Suprapubic skin (tissue), 4 donors: ENCODE data around the gene OPA3. TPM values are rescaled to one million over a fixed set of nuclear protein-coding genes. Genes with fewer than 3 reads are reported as not detected.
"Not testable (repeated sequence)": the region's sequence is repeated elsewhere in the genome, so short reads cannot be mapped to it uniquely, and the experiment has no call there.

Source experiments
- DNase-seq, 2 donors: peaks; one replicate each; pipeline ENCODE4 v3.0.0-alpha.2; 2019; ENCODE audit warnings: low spot score in 2 of 2
- H3K27ac ChIP-seq: fragments of 200-600 bp; sonication (generic); one replicate; pipeline ENCODE4 v1.5.1; 2019
- H3K27me3 ChIP-seq: fragments of 200-600 bp; sonication (generic); one replicate; pipeline ENCODE4 v1.5.1; 2019
- H3K36me3 ChIP-seq: fragments of 200-600 bp; sonication (generic); one replicate; pipeline ENCODE4 v1.5.1; 2019
- H3K4me1 ChIP-seq: fragments of 200-600 bp; sonication (generic); one replicate; pipeline ENCODE4 v1.5.1; 2019
- H3K4me3 ChIP-seq: fragments of 200-600 bp; sonication (generic); one replicate; pipeline ENCODE4 v1.5.1; 2019; ENCODE audit warnings: mild to moderate bottlenecking
- H3K9me3 ChIP-seq: fragments of 200-600 bp; sonication (generic); one replicate; pipeline ENCODE4 v1.5.1; 2019
- CTCF ChIP-seq, 2 donors: fragments of 200-600 bp in 1 of 2; fragments of 450-650 bp in 1 of 2; sonication (generic) in 1 of 2; IDR thresholded peaks; one replicate each; pipeline ENCODE4 v1.5.1; 2016 to 2019; ENCODE audit warnings: antibody characterized with exemption in 2 of 2, mild to moderate bottlenecking in 1 of 2, moderate library complexity in 1 of 2
- EP300 ChIP-seq: sonication (generic); formaldehyde crosslinking; IDR thresholded peaks from one replicate; pipeline ENCODE4 v1.6.1; 2017; ENCODE audit warnings: antibody characterized with exemption
- POLR2A ChIP-seq, 2 donors: fragments of 450-650 bp; IDR thresholded peaks; one replicate each; pipeline ENCODE4 v1.6.1; 2017; ENCODE audit warnings: antibody characterized with exemption in 2 of 2, mild to moderate bottlenecking in 2 of 2, moderate library complexity in 2 of 2
- POLR2AphosphoS5 ChIP-seq, 3 donors: sonication (generic); formaldehyde crosslinking; IDR thresholded peaks; one replicate each; pipeline ENCODE4 v1.6.1; 2017; ENCODE audit warnings: antibody characterized with exemption in 3 of 3
- WGBS: methylation state at CpG from one replicate; pipeline ENCODE4 v1.1.5; 2018; 5-methylcytosine and 5-hydroxymethylcytosine counted together
- total RNA-seq, 4 donors: library from RNA; depleted of rRNA; stranded (reverse); fragments of >200 nt; gene quantifications; one replicate each; pipeline ENCODE4 v1.1.0, GENCODE V29; 2016

The OPA3 gene
- total RNA-seq, 4 donors from 2014 or later: 13.8 to 25.6 (median 22.5) TPM

GRCh38 chr19:45515081-45515624 lies 69.4 kb downstream of the OPA3 start:
- peaks cover 25% of the 10 kb centered on the region for H3K36me3 ChIP-seq
- no peaks in the 10 kb centered on the region for H3K9me3 ChIP-seq
- no peak overlapping the region for H3K4me3 ChIP-seq
- no peak for DNase-seq
- H3K27me3 ChIP-seq: no peaks in the 10 kb centered on the region
- 69% methylated on average over 9 of the region's 10 CpGs for WGBS
- H3K27ac ChIP-seq: peak overlapping the region; percentile 63
- no peak for TF ChIP-seq POLR2A (IDR thresholded peaks at IDR 0.05)
- TF ChIP-seq EP300: no peak
- TF ChIP-seq POLR2AphosphoS5 (IDR thresholded peaks at IDR 0.05): no peak
- no peak for TF ChIP-seq CTCF (IDR thresholded peaks at IDR 0.05)
- H3K4me1 ChIP-seq: peaks cover 37% of the 10 kb centered on the region

DNA sequence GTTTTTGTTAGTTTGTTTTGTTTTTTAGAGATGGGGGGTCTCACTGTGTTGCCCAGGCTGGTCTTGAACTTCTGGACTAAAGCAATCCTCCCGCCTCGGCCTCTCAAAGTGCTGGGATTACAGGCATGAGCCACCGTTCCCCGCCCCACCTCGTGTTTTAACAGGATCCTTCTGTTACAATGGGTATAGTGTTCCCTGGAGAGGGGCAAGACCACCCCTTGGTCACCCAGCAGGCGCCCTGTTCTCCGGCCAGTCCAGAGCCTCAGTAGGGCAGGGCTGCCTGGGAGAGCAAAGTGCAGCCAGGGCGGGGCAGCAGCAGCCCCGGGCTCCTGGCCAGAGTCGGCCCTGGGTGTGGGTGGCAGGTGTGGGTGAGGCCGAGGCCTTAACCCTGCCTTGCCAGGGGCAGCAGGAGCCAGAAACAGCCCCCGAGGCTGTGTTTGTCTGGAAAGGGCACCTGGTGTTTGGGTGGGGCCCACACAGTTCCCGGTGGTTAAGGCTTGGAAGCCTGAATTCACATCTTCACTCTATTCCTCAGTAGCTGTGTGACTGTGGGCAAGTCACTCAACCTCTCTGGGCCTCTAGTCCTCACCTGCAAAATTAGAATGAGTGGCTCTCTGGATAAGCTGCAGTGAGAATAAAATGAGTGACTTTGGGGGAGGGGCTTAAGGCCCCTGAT lies 70.1 kb downstream of the OPA3 start:
- 52% methylated on average over 5 of the region's 13 CpGs for WGBS

GRCh38 chr19:45512881-45513483 lies 71.6 kb downstream of the OPA3 start:
- 76% methylated on average over 6 of the region's 6 CpGs for WGBS
- no peaks in the 10 kb centered on the region for H3K27me3 ChIP-seq
- peak overlapping the region; percentile 17 for H3K27ac ChIP-seq
- H3K36me3 ChIP-seq: peaks cover 10% of the 10 kb centered on the region
- no peak for DNase-seq
- H3K9me3 ChIP-seq: no peaks in the 10 kb centered on the region
- H3K4me3 ChIP-seq: no peak overlapping the region
- TF ChIP-seq POLR2A (IDR thresholded peaks at IDR 0.05) (no peak), EP300 (no peak), CTCF (IDR thresholded peaks at IDR 0.05) (no peak), POLR2AphosphoS5 (IDR thresholded peaks at IDR 0.05) (no peak)
- H3K4me1 ChIP-seq: peaks cover 59% of the 10 kb centered on the region

More for the DNA sequence above, 70.1 kb downstream of the OPA3 start:
- DNase-seq: no peak
- H3K4me1 ChIP-seq: peaks cover 44% of the 10 kb centered on the region
- H3K4me3 ChIP-seq: no peak overlapping the region
- TF ChIP-seq POLR2A (IDR thresholded peaks at IDR 0.05): no peak
- TF ChIP-seq CTCF (IDR thresholded peaks at IDR 0.05): no peak
- H3K9me3 ChIP-seq: no peaks in the 10 kb centered on the region
- H3K27me3 ChIP-seq: no peaks in the 10 kb centered on the region
- H3K27ac ChIP-seq: peak overlapping the region; percentile 63
- H3K36me3 ChIP-seq: peaks cover 22% of the 10 kb centered on the region

DNA sequence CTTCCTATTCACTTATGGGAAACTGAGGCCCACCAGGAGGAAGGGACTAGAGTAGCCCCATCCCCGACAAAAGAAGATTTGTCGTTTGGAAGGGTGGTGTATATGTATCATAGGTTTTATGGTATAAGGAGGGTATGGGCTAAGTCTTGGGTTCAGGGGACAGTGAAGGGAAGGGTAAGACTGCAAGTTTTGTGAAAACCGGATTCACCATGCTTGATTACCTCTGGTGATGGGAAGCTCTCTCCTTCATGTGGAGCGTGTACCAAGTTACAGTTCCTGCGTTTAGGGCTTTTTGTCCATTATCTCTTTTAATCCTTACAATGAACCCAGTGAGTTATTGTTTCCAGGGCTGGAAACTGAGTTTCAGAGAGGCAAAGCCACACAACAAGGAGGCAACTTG lies 73.5 kb downstream of the OPA3 start:
- peaks cover 67% of the 10 kb centered on the region for H3K4me1 ChIP-seq

DNA sequence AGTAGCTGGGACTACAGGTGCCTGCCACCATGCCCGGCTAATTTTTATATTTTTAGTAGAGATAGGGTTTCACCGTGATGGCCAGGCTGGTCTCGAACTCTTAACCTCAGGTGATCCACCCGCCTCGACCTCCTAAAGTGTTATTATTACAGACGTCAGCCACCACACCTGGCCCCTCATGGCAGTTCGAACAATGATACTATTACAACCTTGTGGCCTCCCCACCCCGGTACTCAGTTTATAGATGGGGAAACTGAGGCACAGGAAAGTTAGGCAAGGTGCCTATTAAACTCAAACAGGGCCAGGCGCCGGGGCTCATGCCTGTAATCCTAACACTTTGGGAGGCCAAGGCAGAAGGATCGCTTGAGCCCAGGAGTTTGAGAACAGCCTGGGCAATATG lies 74.2 kb downstream of the OPA3 start:
- not testable (repeated sequence) for DNase-seq, H3K36me3 ChIP-seq, H3K27ac ChIP-seq, H3K9me3 ChIP-seq, H3K27me3 ChIP-seq
- 86% methylated on average over 11 of the region's 11 CpGs for WGBS
- Histone ChIP-seq H3K4me1 (peaks cover 66% of the 10 kb centered on the region), H3K4me3 (peak overlapping the region; percentile 93)

More for the DNA sequence above, 73.5 kb downstream of the OPA3 start:
- Histone ChIP-seq H3K4me3 (no peak overlapping the region), H3K27ac (no peak overlapping the region), H3K9me3 (no peaks in the 10 kb centered on the region), H3K36me3 (no peaks in the 10 kb centered on the region), H3K27me3 (no peaks in the 10 kb centered on the region)
- no peak for DNase-seq
- TF ChIP-seq POLR2A (IDR thresholded peaks at IDR 0.05): no peak
- TF ChIP-seq EP300: no peak
- no peak for TF ChIP-seq POLR2AphosphoS5 (IDR thresholded peaks at IDR 0.05)
- WGBS: 92% methylated on average over 5 of the region's 5 CpGs

DNA sequence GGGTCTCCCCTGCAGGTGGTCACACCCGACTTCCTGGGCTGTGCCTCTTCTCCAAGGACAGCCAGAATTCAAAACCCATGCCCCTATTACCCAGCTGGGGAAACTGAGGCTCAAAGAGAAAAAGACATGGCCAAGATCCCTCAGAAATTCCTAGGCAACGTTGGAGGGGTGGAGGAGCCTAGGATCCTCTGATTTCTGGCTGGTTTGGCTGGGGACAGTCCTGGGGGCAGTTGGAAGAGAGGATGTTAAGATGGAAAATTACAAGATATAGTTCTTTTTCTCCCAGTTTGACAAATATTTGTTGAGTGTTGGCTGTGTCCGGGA lies 74.9 kb downstream of the OPA3 start:
- Histone ChIP-seq H3K27ac (peak overlapping the region; percentile 91), H3K4me1 (peaks cover 59% of the 10 kb centered on the region), H3K27me3 (no peaks in the 10 kb centered on the region), H3K9me3 (no peaks in the 10 kb centered on the region), H3K4me3 (peak overlapping the region; percentile 93), H3K36me3 (no peaks in the 10 kb centered on the region)
- TF ChIP-seq CTCF (IDR thresholded peaks at IDR 0.05) (no peak), POLR2A (IDR thresholded peaks at IDR 0.05) (no peak), EP300 (no peak), POLR2AphosphoS5 (IDR thresholded peaks at IDR 0.05) (no peak)
- 18% methylated on average over 3 of the region's 3 CpGs for WGBS
- DNase-seq: no peak
